GM20431 (cell line): ENCODE data around the gene NPSR1.
"Not testable (repeated sequence)": the region's sequence is repeated elsewhere in the genome, so short reads cannot be mapped to it uniquely, and the experiment has no call there.

Source experiments
- in situ Hi-C: fragments of 300-500 bp; cut with MseI, MboI; formaldehyde crosslinking; loops from one replicate; pipeline ENCODE4 v1.15.0; 2020; ENCODE audit warnings: low sequenced_read_pairs; ENCODE audit not compliant: unreplicated experiment

The NPSR1 gene

DNA sequence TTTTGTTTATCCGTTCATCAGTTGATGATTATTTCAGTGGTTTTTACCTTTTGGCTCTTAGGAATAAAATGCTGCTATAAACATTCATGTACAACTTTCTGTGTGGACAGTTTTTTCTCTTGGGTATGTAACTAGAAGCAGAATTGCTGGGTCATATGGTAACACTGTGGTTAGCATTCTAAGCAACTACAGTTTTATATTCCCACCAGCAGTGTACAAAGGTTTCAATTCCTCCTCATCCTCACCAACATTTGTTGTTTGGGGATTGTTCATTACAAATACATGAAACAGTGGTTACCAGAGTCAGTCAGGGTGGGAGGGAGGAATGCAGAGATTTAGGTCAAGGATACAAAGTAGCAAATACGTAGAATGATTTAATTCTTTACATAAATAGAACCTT lies 97.0 kb downstream of the NPSR1 start:
- in situ Hi-C loops, result no loop called here

DNA sequence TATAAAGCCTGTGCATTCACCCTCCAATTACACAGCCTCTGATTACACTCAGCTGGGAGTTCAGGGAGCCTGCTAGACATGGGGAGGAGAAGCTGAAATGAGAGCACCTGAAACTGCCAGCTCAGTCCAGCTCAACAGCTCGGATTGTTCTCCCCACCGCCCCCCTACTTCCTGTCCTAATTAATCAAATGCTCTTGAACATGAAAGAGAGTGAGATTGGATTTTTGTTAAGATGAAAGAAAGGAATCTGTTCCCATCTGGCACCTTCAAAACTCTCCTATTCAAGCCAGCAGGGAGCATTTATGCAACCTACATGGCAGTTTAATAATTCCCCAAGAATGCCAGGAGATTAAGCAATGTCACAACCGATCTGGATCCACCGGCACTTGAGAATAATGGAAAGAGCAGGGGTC lies 98.0 kb downstream of the NPSR1 start:
- in situ Hi-C loops, result no loop called here

DNA sequence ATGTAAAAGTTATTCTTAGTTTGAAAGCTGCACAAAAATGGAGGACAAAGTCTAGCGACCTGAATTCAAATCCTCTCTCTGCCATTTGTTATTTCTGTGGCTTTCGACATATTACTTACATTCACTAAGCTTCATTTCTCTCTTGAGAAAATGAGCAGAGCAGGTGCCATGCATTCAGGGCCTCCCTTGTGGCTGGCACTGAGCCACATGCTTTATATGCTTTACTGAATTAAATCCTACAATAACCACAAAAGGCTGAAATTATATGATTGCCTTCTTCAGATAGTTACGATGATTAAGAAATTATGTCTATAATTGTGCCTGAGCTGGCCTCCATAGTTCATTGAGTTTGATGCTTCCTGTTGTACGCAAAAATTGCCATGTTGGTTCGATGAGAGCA lies 98.7 kb downstream of the NPSR1 start:
- in situ Hi-C loops, result no loop called here

DNA sequence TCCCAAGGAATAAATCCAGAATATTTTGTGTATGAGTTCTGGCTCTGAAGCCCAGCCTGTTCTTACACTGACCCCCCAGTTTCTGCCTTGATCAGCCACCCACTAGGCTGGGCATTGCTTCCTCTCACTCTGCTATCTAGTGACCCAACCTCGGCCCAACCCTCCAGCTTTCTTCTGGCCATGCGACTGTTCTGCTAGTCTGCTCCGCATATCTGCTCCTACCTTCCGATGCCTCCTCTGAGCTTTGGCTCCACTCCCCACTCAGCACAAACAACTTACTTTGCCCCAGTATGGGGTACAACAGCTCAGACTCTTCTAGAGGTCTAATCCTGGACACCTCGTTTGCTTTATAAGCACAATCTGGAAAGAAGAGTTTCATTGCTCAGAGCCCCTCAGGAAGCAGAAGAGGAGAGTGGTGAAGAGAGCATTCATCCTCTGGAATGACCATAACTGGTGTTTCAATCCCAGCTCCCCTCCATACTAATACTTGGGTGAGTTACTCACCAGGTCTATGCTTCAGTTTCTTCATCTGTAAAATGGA lies 99.6 kb downstream of the NPSR1 start:
- in situ Hi-C loops, result no loop called here

DNA sequence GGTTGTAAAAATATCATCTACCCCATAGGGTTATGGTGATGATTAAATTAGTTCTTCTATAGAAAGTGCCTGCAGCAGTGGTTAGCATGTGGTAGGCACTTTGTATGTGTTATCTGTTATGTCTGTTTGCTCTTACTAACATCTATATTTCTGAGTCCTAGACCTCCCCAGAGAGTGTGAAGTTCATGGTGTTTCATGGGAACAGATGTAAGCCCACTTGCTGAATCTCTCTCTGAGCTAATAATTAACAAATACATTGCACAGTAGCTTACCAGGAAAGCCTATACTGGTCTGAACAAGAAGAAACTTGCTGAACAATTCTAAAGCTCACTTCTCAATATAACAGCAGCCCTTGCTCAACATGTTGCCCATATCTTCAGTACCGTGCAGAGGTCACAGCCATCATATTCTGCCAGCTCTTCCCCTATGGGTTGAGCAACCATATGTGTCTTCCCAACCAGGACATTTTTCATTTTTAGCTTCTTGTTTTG lies 100.1 kb downstream of the NPSR1 start:
- in situ Hi-C loops, result no loop called here

DNA sequence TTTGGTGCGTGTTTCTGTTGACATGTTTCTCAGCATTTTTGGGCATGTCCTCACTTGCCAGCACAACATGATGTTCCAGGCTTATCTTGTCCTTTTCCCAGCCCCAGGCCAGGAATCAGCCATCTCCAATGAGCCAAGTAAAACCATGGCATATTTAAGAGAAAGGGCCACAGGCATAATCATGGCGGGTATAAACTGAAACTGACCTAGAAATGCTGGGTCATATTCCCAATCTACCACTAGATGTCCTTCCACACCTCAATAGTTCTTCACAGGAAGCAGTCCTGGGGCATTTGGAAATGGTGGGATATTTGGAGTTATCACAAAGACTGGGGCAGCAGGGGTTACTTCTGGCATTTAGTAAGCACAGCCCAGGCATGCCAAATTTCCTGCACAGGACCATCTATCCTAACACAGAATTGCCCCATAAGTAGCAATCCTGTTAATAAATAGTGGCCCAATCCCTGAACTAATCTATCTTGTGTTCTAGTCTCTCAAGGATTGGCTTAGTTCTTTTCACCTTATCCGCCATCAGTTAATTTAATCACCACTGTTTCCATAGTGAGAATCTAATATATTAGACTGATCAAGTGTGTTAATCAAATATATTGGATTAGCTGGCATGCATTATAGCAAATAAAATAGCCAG lies 101.6 kb downstream of the NPSR1 start:
- in situ Hi-C loops, result no loop called here

DNA sequence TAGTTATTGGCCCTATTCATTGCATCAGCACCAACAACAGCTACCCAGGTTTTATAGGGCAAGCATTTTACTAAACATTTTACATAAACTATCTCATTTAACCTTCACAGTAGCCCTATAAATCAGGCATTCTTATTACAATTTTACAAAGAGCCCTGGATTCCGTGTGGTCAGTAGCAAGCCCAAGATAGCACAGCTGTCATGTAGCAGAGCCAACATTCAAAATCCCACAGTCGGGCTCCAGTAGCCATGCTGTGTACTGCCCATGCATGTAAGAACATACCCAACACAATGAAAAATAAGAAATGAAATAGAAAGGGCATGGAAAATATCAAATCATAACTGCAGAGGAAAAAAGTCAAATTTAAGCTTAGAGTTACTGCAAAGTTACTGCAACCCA lies 102.3 kb downstream of the NPSR1 start:
- in situ Hi-C loops, result no loop called here

DNA sequence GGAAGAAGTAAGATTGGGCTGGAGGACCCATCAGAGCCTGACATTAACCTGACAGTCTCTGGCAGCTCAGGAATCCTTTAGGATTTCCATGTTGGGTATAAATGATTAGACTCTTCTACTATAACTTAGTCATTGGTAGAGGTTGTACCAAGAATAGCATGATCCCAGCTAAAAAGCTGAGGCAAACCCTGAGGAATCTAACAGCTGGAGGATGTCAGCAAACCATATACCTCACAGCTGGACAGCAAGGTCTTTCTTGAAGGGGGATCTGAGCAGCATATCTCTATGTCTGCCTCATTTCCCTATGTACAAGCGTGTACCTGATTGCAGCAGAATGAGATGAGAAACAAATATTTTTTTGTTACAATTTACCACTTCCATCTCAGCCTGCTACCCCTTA lies 103.2 kb downstream of the NPSR1 start:
- in situ Hi-C loops, result no loop called here

DNA sequence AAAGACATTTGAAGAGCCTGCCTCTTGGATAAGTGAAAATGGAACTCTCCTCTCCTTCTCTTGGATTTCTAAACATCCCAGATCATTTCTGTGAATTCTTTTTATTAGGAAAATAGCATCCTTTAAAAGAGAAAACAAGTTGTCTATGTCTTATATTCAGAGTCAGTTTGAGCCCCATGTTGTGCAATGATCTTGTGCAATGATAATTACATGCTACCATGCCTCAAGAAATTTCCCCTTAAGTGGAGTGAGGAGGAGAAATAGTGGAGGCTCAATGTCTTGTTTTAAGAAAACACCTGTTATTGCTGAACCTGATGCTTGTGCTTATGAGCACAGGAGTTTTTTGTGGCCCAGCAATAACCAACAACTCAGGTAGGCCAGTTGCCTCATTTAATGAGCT lies 103.6 kb downstream of the NPSR1 start:
- in situ Hi-C loops, result no loop called here

DNA sequence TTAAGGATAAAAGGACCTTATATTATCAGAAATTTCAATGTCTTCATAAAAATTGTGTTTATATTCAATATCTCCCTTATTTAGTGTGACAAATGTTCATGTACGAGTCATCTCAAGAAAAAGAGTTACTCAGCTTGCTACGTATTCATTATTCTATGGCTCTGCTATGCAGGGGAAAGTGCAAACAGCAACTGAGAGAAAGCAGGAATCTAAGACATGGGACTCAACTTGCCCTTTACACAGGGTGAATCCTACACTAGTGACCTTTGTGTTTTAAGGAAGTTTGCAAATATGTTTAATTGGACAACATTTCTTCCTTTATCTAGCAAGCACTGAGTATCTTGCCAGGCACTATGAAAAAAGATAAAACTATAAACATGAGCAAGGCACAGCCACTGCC lies 104.7 kb downstream of the NPSR1 start:
- in situ Hi-C loops, result no loop called here

DNA sequence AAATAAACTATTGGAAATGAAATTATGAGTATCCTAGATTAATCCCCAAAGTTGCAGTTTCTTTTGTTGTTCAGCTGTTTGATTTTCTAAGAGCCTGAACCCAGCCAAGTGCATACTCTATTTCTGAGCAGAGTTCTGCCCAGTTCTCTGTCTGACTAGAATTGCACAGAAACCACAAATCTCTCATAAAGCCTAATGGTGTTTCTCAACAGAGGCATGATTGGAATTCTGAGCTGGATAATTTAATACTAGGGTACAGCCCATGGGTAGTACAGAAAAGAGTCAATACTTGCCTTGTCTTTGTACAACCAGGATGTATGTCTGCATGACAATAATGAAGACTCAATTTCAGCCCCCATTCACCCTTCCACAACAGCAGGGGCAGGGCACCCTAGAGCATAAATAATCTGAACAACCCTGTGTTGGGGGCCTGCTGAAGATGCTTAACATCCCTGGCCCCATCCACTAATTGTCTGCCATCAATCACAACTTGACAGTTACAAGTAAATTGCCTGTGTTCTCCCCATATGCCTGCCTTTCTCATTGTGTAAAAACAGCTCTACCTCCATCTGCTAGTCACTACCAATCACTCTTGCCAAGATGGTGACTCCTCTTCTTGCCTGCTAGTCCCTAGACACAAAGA lies 114.4 kb downstream of the NPSR1 start:
- in situ Hi-C loops, result no loop called here

DNA sequence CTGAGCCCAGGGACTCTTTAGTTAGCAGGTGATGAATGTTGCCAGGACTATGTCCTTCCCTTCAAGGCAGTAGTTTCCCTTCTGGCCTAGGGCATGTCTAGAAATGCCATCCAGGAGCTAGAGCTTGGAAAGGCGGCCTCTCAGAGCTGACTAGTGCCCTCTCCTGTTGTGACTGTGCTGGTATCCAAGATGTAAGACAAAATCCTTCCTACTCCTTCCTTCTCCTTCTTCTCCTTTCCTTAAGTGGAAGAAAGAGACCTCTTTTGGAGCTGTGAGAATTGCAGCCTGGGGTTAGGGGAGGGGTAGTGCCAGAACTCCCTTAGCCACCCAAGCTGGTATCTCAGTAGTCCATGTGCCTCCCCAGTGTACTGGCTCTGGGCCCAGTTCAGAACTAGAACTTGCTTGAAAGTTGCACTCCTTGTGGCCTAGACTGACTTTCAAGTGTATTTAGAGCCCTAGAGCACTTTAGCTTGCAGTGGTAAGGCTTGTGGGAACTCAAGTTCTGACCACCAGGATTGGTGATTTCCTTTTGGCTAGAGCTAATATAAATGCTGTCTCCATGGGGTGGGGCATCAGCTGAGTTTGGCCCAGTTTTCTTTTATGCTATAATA lies 118.8 kb downstream of the NPSR1 start:
- in situ Hi-C loops, result no loop called here

DNA sequence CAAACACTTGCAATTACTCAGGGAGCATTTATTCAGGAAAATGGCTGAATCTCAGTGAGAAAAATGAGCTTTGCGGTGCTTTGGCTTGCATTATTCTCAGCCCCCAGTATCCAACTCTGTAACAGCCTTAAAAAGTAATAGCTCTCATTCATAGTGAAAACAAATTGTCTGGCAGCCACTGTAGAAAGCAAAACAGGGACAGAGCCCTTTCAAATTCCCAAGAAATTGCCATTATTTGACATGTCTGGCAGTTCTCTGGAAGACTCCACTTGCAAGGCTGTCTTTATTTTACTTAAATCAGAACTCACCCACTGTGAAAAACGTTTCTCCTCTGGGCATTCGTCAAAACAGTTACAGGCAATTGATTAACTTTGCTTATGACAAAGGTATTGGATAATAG lies 122.5 kb downstream of the NPSR1 start:
- in situ Hi-C loops, result no loop called here

DNA sequence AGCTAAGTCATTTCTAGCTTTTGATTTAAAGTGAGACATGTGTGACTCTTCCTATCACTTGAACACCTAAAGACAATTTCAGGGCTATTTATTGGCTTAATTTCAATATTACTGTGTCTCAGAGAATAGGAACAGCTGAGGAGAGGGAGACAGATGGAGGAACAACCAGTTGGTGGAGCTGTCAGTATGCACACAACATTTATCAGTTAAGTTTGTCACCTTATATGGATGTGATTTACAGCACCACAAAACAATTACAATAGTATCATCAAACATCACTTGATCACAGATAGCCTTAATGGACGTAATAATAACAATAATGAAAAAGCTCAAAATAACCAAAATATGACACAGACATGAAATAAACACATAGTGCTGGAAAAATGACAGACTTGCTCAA lies 129.6 kb downstream of the NPSR1 start:
- in situ Hi-C loops, result no loop called here

DNA sequence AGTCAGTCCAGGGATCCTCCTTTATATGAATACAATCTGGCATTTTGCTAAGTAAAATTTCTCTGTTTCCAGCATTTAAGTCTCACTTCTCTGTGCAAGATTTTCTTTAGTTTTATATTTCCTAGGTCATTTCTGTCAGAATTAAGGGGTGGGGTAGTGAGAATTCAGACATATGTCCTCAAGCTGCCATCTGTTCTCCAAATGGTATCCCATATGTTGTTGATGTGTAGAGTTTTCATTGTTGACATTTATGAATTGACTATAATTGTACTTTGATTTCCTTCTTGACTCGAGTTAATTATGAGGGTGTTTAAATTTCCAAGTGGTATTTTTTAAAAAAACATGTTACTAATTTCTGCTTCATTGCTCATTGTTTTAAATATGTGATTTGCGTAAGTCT lies 148.8 kb downstream of the NPSR1 start:
- in situ Hi-C loops, result no loop called here

DNA sequence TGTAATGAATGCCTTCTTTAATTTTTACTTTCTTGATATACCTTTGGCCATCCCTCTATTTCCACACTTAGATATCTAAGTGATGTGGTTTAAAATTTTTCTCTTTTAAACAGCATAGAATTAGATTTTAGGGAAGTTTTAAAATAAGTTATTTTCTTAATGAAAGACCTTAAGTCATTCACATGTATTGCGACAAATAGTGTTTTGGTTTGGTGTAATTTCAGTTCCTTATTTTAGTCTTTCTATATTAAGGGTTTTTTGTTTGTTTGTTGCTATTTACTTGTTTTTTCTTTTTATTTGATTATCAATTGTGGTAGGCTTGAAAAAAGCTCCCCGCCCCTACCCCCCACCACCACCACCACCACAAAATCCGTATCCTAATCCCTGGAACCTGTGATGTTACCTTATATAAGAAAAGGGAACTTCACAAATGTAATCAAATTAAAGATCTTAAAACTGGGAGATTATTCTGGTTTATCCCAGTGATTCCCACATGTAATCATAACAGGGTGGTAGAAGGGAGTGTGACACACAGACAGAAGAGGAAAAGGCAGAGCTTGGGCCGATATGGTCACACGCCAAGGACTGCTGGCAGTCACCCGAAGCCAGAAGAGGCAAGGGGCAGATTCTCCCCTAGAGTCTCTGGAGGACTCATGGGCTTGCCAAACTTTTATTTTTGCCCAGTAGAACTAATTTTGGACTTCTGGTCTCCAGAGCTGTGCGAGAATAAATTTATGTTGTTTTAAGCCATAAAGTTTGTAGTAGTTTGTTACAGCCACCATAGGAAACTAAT lies 149.7 kb downstream of the NPSR1 start:
- in situ Hi-C loops, result no loop called here

DNA sequence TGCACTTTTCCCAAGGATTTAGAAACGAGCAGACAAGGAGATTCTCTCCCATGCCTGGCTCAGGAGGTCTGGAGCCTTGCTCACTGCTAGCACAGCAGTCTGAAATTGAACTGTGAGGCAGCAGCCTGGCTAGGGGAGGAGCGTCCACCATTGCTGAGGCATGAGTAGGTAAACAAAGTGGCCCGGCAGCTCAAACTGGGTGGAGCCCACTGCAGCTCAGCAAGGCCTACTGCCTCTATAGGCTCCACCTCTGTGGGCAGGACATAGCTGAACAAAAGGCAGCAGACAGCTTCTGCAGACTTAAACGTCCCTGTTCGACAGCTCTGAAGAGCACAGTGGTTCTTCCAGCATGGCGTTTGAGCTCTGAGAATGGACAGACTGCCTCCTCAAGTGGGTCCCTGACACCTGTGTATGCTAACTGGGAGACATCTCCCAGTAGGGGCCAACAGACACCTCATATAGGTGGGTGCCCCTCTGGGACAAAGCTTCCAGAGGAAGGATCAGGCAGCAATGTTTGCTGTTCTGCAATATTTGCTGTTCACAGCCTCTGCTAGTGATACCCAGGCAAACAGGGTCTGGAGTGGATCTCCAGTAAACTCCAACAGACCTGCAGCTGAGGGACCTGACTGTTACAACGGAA lies 156.3 kb downstream of the NPSR1 start:
- in situ Hi-C loops, result not testable (repeated sequence)

DNA sequence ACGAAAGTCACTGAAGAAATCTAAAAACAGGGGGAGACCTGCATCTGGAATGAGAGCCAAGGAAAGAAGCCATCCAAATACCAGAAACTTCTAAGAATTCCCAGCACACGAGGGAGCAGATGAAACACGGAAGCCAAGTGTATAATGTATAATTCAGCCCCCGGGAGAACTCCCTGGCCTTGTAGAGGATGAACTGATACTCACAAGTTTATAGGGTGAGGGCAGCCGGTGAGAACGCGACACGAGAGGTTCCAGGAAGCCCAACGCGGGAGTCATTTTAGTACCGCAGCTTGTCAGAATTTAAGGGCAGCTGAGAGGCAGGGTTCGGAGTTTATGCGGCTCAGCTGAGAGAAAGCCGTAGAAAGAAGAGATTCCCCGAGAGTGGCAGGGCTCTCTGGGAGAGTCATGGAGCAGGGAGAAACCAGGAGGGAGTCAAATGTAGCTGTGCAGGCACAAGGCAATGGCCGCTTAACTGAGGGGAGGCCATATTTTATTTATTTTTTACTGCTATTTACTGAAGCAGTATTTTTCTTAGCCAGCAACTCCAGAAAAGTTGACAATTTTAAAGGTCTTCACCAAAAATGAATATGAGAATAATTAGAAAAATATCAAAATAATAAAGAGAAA lies 164.0 kb downstream of the NPSR1 start:
- in situ Hi-C loops, result no loop called here

DNA sequence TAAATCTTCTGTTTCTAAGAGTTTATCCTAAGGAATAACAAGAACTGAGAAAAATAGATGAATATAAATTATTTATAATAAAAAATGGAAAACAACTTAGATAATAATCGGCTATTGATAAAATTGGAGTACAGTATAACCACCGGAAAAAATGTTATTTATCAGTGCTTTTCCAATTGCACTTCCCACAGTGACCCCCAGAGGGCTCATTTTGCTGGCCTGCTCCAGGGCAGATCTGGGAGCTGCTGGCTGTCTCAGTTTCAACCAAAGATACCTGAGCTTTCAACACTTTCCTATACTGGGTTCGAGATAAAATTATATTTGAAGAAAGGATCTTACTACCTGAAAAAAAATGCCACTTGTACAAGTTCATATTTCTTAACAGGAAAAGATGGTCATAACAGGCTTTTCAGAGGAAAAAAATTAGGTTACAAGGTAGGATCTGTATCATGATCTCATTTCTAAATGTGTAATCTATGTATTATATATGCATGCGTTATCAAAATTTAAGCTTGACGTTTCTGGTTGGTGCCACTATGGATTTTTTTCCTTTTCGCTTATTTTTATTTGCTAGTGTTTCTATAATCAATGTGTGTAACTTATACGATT lies 165.7 kb downstream of the NPSR1 start:
- in situ Hi-C loops, result no loop called here
